ENCODE data around the gene ATP5MC2. TPM values are rescaled to one million over a fixed set of nuclear protein-coding genes. Genes with fewer than 3 reads are reported as not detected.

ATP5MC2 gene
- total and polyA plus RNA-seq, 2 of the 4 experiments (the other 2 are of a cell fraction) = 309 to 361 TPM

- H3K18ac ChIP-seq (ENCODE audit: low read depth, low read length) = no peak overlapping the region
- CTCF ChIA-PET = no interaction called here
These were observed 58.9 kb downstream of the ATP5MC2 start for GRCh38 chr12:53616950-53617349.

More at GRCh38 chr12:53616950-53617349, 58.9 kb downstream of the ATP5MC2 start:
- H3K4me1 ChIP-seq (ENCODE audit: control insufficient read depth, insufficient read depth, low read length) = no peaks in the 10 kb centered on the region
- no TSS peak for BruUV-seq (replicated peaks)
- ATAC-seq (ENCODE audit: low read depth) (no peak), DNase-seq (no peak)
- H3K9ac ChIP-seq (ENCODE audit: low read depth, low read length) = no peak overlapping the region
- H3K79me1 ChIP-seq (ENCODE audit: low read depth in 1 of 2, low read length in 2 of 2) = peaks cover 26 to 57% of the 10 kb centered on the region in 2 experiments; a peak in 3 of 4 replicates
- WGBS, 2 experiments (ENCODE audit: extremely low coverage in 2 of 2, insufficient read length in 1 of 2) = no CpG with 5 or more reads among the region's 4 CpGs
- no peak overlapping the region for H2AFZ ChIP-seq (replicated peaks; ENCODE audit: low read length, poor library complexity)
- no peak overlapping the region for H3K56ac ChIP-seq (ENCODE audit: extremely low read depth, insufficient read depth, low read length)
- POLR2A ChIA-PET (ENCODE audit: unreplicated experiment) = no interaction called here
- H2AK5ac ChIP-seq (ENCODE audit: low read depth, low read length) = no peak overlapping the region
- no peaks in the 10 kb centered on the region for H3K9me3 ChIP-seq (ENCODE audit: control insufficient read depth, insufficient read depth, low read length)
- no peak overlapping the region for H3K4me2 ChIP-seq (ENCODE audit: low read depth, low read length)
- H3K4me3 ChIP-seq (ENCODE audit: insufficient read depth, low read depth, low read length) = no peak overlapping the region
- intact Hi-C loops (cut with micrococcal nuclease) (no loop called here), in situ Hi-C loops (cut with MboI; ENCODE audit: low sequenced_read_pairs) (no loop called here), dilution Hi-C loops (cut with HindIII; ENCODE audit: low sequenced_read_pairs, unreplicated experiment) (no loop called here)
- no peak overlapping the region for H3K27ac ChIP-seq (ENCODE audit: insufficient read depth, low read length)
- no peak overlapping the region for H3K4ac ChIP-seq (ENCODE audit: low read depth, low read length)
- no peak overlapping the region for H2AK9ac ChIP-seq (replicated peaks; ENCODE audit: low read depth, low read length, poor library complexity)
- no peak overlapping the region for H3K23ac ChIP-seq (ENCODE audit: low read depth, low read length)
- no peak overlapping the region for H4K91ac ChIP-seq (ENCODE audit: insufficient read depth, low read depth, low read length)
- no peak overlapping the region for H4K8ac ChIP-seq (ENCODE audit: low read depth in 2 of 2, low read length in 2 of 2)
- no peak overlapping the region for H4K5ac ChIP-seq (ENCODE audit: low read depth, low read length)
- TF ChIP-seq CHD1 (IDR thresholded peaks at IDR 0.05; ENCODE audit: low read depth, low read length) (no peak), RFX5 (IDR thresholded peaks at IDR 0.05; ENCODE audit: low read depth, low read length) (no peak), RCOR1 (IDR thresholded peaks at IDR 0.05; ENCODE audit: insufficient replicate concordance, low read length) (no peak), FOS (IDR thresholded peaks at IDR 0.05; ENCODE audit: low read depth, low read length) (no peak), MXI1 (IDR thresholded peaks at IDR 0.05; ENCODE audit: borderline replicate concordance, low read depth, low read length) (no peak), SMC3 (IDR thresholded peaks at IDR 0.05; ENCODE audit: low read depth, low read length) (no peak), MAFK (IDR thresholded peaks at IDR 0.05; ENCODE audit: low read depth, low read length) (no peak), NFE2L2 (IDR thresholded peaks at IDR 0.05; ENCODE audit: low read depth, low read length) (no peak)
- no peak overlapping the region for H2BK120ac ChIP-seq (ENCODE audit: low read depth, low read length)
- H3K14ac ChIP-seq (replicated peaks; ENCODE audit: low read depth, low read length) = no peak overlapping the region
- H2BK20ac ChIP-seq (ENCODE audit: low read depth, low read length) = no peak overlapping the region
- H2BK15ac ChIP-seq (ENCODE audit: low read depth, low read length) = no peak overlapping the region
- H4K20me1 ChIP-seq (ENCODE audit: insufficient read depth, low read length) = peaks cover 9% of the 10 kb centered on the region; the same call in 1 of the 2 replicates
- no peaks in the 10 kb centered on the region for H3K27me3 ChIP-seq (ENCODE audit: control insufficient read depth, insufficient read depth, low read length)
- H3K9me1 ChIP-seq (ENCODE audit: insufficient read depth, low read length) = no peaks in the 10 kb centered on the region; the same call in 1 of the 2 replicates
- H2BK5ac ChIP-seq (ENCODE audit: low read depth, low read length, poor library complexity, severe bottlenecking) = no peak overlapping the region
- peaks cover 5% of the 10 kb centered on the region for H3K36me3 ChIP-seq (ENCODE audit: control insufficient read depth, insufficient read depth, low read length)

Other genes with a start within 250 kb of the ATP5MC2 start
- 25.5 and 31.4 TPM in 2 replicates for gene PRR13, start 234.3 kb downstream of the ATP5MC2 start, total RNA-seq (2012; rRNA removed)
- 95.7 and 114 TPM in 2 replicates for gene PRR13, start 234.3 kb downstream of the ATP5MC2 start, polyA plus RNA-seq (2012; rRNA removed)
- 190 and 198 TPM in 2 replicates for gene PCBP2, start 224.0 kb downstream of the ATP5MC2 start, total RNA-seq (2012; rRNA removed)
- gene PCBP2, start 224.0 kb downstream of the ATP5MC2 start, polyA plus RNA-seq (2012; rRNA removed) = 409 and 586 TPM in 2 replicates
- 20.6 and 29.0 TPM in 2 replicates for gene MAP3K12, start 176.6 kb downstream of the ATP5MC2 start, total RNA-seq (2012; rRNA removed)
- 48.6 and 52.5 TPM in 2 replicates for gene MAP3K12, start 176.6 kb downstream of the ATP5MC2 start, polyA plus RNA-seq (2012; rRNA removed)
- gene TARBP2, start 174.8 kb downstream of the ATP5MC2 start, total RNA-seq (2012; rRNA removed) = 27.4 and 27.8 TPM in 2 replicates
- 46.1 and 49.6 TPM in 2 replicates for gene TARBP2, start 174.8 kb downstream of the ATP5MC2 start, polyA plus RNA-seq (2012; rRNA removed)
- not detected in 2 replicates for gene NPFF, start 168.6 kb downstream of the ATP5MC2 start, total RNA-seq (2012; rRNA removed)
- not detected in 2 replicates for gene NPFF, start 168.6 kb downstream of the ATP5MC2 start, polyA plus RNA-seq (2012; rRNA removed)
- 7.0 and 9.4 TPM in 2 replicates for gene ATF7, start 49.7 kb downstream of the ATP5MC2 start, total RNA-seq (2012; rRNA removed)
- gene ATF7, start 49.7 kb downstream of the ATP5MC2 start, polyA plus RNA-seq (2012; rRNA removed) = 15.2 and 16.3 TPM in 2 replicates
- gene CALCOCO1, start 51.4 kb upstream of the ATP5MC2 start, total RNA-seq (2012; rRNA removed) = 100.0 and 169 TPM in 2 replicates
- 110 and 156 TPM in 2 replicates for gene CALCOCO1, start 51.4 kb upstream of the ATP5MC2 start, polyA plus RNA-seq (2012; rRNA removed)
- gene CISTR, start 75.9 kb upstream of the ATP5MC2 start, total RNA-seq (2012; rRNA removed) = not detected in 2 replicates
- gene CISTR, start 75.9 kb upstream of the ATP5MC2 start, polyA plus RNA-seq (2012; rRNA removed) = not detected in 2 replicates